ENCODE measurements around the gene TNFSF12. TPM values are rescaled to one million over a fixed set of nuclear protein-coding genes. Genes with fewer than 3 reads are reported as not detected.

TNFSF12 gene
- total RNA-seq, 1 donor from 2014 or later: 60.6 TPM

DNA sequence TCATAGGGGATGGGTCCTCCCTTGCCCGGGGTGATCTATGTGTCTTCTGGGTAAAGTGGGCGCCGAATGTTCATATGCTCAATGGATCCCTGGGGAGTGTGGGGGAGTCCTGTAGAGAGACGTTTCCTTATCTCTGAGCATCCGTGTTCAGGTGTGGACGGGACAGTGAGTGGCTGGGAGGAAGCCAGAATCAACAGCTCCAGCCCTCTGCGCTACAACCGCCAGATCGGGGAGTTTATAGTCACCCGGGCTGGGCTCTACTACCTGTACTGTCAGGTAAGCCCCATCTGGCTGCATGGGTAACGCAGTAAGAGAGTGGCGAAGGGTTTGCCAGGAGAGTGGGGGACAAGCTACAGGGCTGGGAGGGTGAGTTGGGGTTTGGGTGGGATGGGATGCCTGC lies 7.8 kb downstream of the TNFSF12 start:
- no peaks in the 10 kb centered on the region for H3K9me3 ChIP-seq
- no peak overlapping the region for H3K4me3 ChIP-seq
- intact Hi-C loops (cut with DNase I): loop anchor here (5.0 kb wide), 1 partner anchor 119 kb away; the partner anchor contains the start of genes FGF11 and TMEM102
- no peaks in the 10 kb centered on the region for H3K36me3 ChIP-seq
- H3K4me1 ChIP-seq: peaks cover 44% of the 10 kb centered on the region
- no peaks in the 10 kb centered on the region for H3K27me3 ChIP-seq
- DNase-seq (ENCODE audit: extremely low spot score in 2 of 2): peak in 1 of 2 donors; percentile 78
- peak overlapping the region; percentile 88 for H3K27ac ChIP-seq
- TF ChIP-seq, protein P1, sequence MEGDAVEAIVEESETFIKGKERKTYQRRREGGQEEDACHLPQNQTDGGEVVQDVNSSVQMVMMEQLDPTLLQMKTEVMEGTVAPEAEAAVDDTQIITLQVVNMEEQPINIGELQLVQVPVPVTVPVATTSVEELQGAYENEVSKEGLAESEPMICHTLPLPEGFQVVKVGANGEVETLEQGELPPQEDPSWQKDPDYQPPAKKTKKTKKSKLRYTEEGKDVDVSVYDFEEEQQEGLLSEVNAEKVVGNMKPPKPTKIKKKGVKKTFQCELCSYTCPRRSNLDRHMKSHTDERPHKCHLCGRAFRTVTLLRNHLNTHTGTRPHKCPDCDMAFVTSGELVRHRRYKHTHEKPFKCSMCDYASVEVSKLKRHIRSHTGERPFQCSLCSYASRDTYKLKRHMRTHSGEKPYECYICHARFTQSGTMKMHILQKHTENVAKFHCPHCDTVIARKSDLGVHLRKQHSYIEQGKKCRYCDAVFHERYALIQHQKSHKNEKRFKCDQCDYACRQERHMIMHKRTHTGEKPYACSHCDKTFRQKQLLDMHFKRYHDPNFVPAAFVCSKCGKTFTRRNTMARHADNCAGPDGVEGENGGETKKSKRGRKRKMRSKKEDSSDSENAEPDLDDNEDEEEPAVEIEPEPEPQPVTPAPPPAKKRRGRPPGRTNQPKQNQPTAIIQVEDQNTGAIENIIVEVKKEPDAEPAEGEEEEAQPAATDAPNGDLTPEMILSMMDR (IDR thresholded peaks at IDR 0.05): no peak
- no peak for TF ChIP-seq POLR2AphosphoS5 (IDR thresholded peaks at IDR 0.05; ENCODE audit: insufficient read depth in 1 of 2, low read depth in 1 of 2)
- TF ChIP-seq POLR2A (IDR thresholded peaks at IDR 0.05): no peak

DNA sequence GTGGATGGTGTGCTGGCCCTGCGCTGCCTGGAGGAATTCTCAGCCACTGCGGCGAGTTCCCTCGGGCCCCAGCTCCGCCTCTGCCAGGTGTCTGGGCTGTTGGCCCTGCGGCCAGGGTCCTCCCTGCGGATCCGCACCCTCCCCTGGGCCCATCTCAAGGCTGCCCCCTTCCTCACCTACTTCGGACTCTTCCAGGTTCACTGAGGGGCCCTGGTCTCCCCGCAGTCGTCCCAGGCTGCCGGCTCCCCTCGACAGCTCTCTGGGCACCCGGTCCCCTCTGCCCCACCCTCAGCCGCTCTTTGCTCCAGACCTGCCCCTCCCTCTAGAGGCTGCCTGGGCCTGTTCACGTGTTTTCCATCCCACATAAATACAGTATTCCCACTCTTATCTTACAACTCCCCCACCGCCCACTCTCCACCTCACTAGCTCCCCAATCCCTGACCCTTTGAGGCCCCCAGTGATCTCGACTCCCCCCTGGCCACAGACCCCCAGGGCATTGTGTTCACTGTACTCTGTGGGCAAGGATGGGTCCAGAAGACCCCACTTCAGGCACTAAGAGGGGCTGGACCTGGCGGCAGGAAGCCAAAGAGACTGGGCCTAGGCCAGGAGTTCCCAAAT lies 8.4 kb downstream of the TNFSF12 start:
- TF ChIP-seq POLR2A (IDR thresholded peaks at IDR 0.05) (no peak), POLR2AphosphoS5 (IDR thresholded peaks at IDR 0.05; ENCODE audit: insufficient read depth in 1 of 2, low read depth in 1 of 2) (no peak)
- TF ChIP-seq, protein P1 (IDR thresholded peaks at IDR 0.05): no peak
- Histone ChIP-seq H3K36me3 (no peaks in the 10 kb centered on the region), H3K9me3 (no peaks in the 10 kb centered on the region), H3K4me1 (peaks cover 46% of the 10 kb centered on the region), H3K27ac (peak overlapping the region; percentile 88), H3K27me3 (no peaks in the 10 kb centered on the region), H3K4me3 (peak overlapping the region in 1 of 2 donors; percentile 70)
- intact Hi-C loops (cut with DNase I): loop anchor here (5.0 kb wide), 1 partner anchor 120 kb away; the partner anchor contains the start of genes FGF11 and TMEM102
- peak in 1 of 2 donors; percentile 85 for DNase-seq (ENCODE audit: extremely low spot score in 2 of 2)

- H3K36me3 ChIP-seq: no peaks in the 10 kb centered on the region
- H3K27me3 ChIP-seq: no peaks in the 10 kb centered on the region
- H3K4me1 ChIP-seq: peaks cover 53% of the 10 kb centered on the region
- TF ChIP-seq, protein P1 (IDR thresholded peaks at IDR 0.05): no peak
- TF ChIP-seq POLR2AphosphoS5 (IDR thresholded peaks at IDR 0.05; ENCODE audit: insufficient read depth in 1 of 2, low read depth in 1 of 2) (peak; percentile 90 to 92), POLR2A (IDR thresholded peaks at IDR 0.05) (peak in 1 of 2 donors; percentile 33)
- no peaks in the 10 kb centered on the region for H3K9me3 ChIP-seq
- peak overlapping the region; percentile 26 to 70 for H3K4me3 ChIP-seq
- DNase-seq (ENCODE audit: extremely low spot score in 2 of 2): peak in 1 of 2 donors; percentile 93
- intact Hi-C loops (cut with DNase I): loop anchor here (5.0 kb wide), 1 partner anchor 121 kb away; the partner anchor contains the start of genes FGF11 and TMEM102
- H3K27ac ChIP-seq: peak overlapping the region; percentile 88
Observed at GRCh38 chr17:7557775-7558543, 9.1 kb downstream of the TNFSF12 start.

GRCh38 chr17:7558544-7559319 lies 9.9 kb downstream of the TNFSF12 start, which contains the start of gene TNFSF13:
Gene TNFSF13, plus strand, starts transcription at chr17:7558750. Its CDS starts 290 bp downstream, at chr17:7559040.
- H3K4me1 ChIP-seq: peaks cover 61% of the 10 kb centered on the region
- peak within 1 kb of the TSS; percentile 26 to 70 for H3K4me3 ChIP-seq
- peak within 1 kb of the TSS; percentile 88 for H3K27ac ChIP-seq
- H3K9me3 ChIP-seq: no peaks in the 10 kb centered on the region
- peak in 1 of 2 donors; percentile 87 for DNase-seq (ENCODE audit: extremely low spot score in 2 of 2)
- TF ChIP-seq, protein P1 (IDR thresholded peaks at IDR 0.05): no peak
- TF ChIP-seq POLR2AphosphoS5 (IDR thresholded peaks at IDR 0.05; ENCODE audit: insufficient read depth in 1 of 2, low read depth in 1 of 2) (peak in 1 of 2 donors; percentile 44), POLR2A (IDR thresholded peaks at IDR 0.05) (no peak)
- H3K36me3 ChIP-seq: peaks cover 0 to 5% of the 10 kb centered on the region in 2 donors
- intact Hi-C loops (cut with DNase I): loop anchor here (5.0 kb wide), 1 partner anchor 121 kb away; the partner anchor contains the start of genes FGF11 and TMEM102
- H3K27me3 ChIP-seq: no peaks in the 10 kb centered on the region
